ENCODE results near the gene SCG3. TPM values are rescaled to one million over a fixed set of nuclear protein-coding genes. Genes with fewer than 3 reads are reported as not detected.

Gene SCG3
- total and polyA plus RNA-seq, 7 donors, result under 0.01 to 2.1 (median 1.2) TPM

GRCh38 chr15:51738553-51738952 is 57.2 kb downstream of the SCG3 start:
- DNase-seq, result no peak
- H3K27ac ChIP-seq, result peak overlapping the region; percentile 86 to 96 (median 91)
- H3K27me3 ChIP-seq, result no peaks in the 10 kb centered on the region
- no peak overlapping the region for H3K4me3 ChIP-seq
- TF ChIP-seq POLR2AphosphoS5 (IDR thresholded peaks at IDR 0.05) (no peak), CTCF (IDR thresholded peaks at IDR 0.05) (no peak), EP300 (IDR thresholded peaks at IDR 0.05) (no peak)
- intact Hi-C loops (cut with DNase I), result loop anchor here (5.0 kb wide), 1 partner anchor 39 kb away; no protein-coding TSS in a partner anchor
- H3K9me3 ChIP-seq, result no peaks in the 10 kb centered on the region
- peaks cover 0 to 33% (median 21%) of the 10 kb centered on the region in 4 donors for H3K4me1 ChIP-seq
- H3K36me3 ChIP-seq, result no peaks in the 10 kb centered on the region
- 76 to 78% methylated on average over 2 of the region's 2 CpGs for WGBS, 2 donors

GRCh38 chr15:51739061-51739712 is 57.9 kb downstream of the SCG3 start:
- 93 to 96% methylated on average over 2 of the region's 2 CpGs for WGBS, 2 donors
- peak overlapping the region in 1 of 4 donors; percentile 96 for H3K27ac ChIP-seq
- DNase-seq, result no peak
- intact Hi-C loops (cut with DNase I), result loop anchor here (5.0 kb wide), 1 partner anchor 38 kb away; no protein-coding TSS in a partner anchor
- TF ChIP-seq POLR2AphosphoS5 (IDR thresholded peaks at IDR 0.05), result no peak
- TF ChIP-seq EP300 (IDR thresholded peaks at IDR 0.05), result no peak
- TF ChIP-seq POLR2A (IDR thresholded peaks at IDR 0.05), result no peak
- TF ChIP-seq CTCF (IDR thresholded peaks at IDR 0.05), result no peak
- H3K36me3 ChIP-seq, result no peaks in the 10 kb centered on the region
- H3K27me3 ChIP-seq, result no peaks in the 10 kb centered on the region
- H3K4me3 ChIP-seq, result no peak overlapping the region
- H3K4me1 ChIP-seq, result peaks cover 0 to 33% (median 21%) of the 10 kb centered on the region in 4 donors
- H3K9me3 ChIP-seq, result no peaks in the 10 kb centered on the region

GRCh38 chr15:51749307-51749706 is 68.0 kb downstream of the SCG3 start:
- WGBS, 2 donors, result 82 to 93% methylated on average over 5 of the region's 5 CpGs
- Histone ChIP-seq H3K4me3 (no peak overlapping the region), H3K27ac (no peak overlapping the region), H3K36me3 (no peaks in the 10 kb centered on the region), H3K9me3 (no peaks in the 10 kb centered on the region), H3K4me1 (peaks cover 0 to 24% (median 10%) of the 10 kb centered on the region in 4 donors), H3K27me3 (no peaks in the 10 kb centered on the region)
- TF ChIP-seq EP300 (IDR thresholded peaks at IDR 0.05) (no peak), CTCF (IDR thresholded peaks at IDR 0.05) (no peak), POLR2A (IDR thresholded peaks at IDR 0.05) (no peak), POLR2AphosphoS5 (IDR thresholded peaks at IDR 0.05) (no peak)
- DNase-seq, result no peak
- intact Hi-C loops (cut with DNase I), result no loop called here

- TF ChIP-seq CTCF (IDR thresholded peaks at IDR 0.05) (no peak), EP300 (IDR thresholded peaks at IDR 0.05) (no peak), POLR2A (IDR thresholded peaks at IDR 0.05) (no peak), POLR2AphosphoS5 (IDR thresholded peaks at IDR 0.05) (no peak)
- Histone ChIP-seq H3K4me3 (no peak overlapping the region), H3K36me3 (no peaks in the 10 kb centered on the region), H3K4me1 (peaks cover 0 to 24% (median 10%) of the 10 kb centered on the region in 4 donors), H3K27ac (no peak overlapping the region), H3K27me3 (no peaks in the 10 kb centered on the region), H3K9me3 (no peaks in the 10 kb centered on the region)
- intact Hi-C loops (cut with DNase I), result loop anchor here (2.0 kb wide), 1 partner anchor 13 kb away; the partner anchor contains the start of gene LYSMD2
- DNase-seq, result no peak
- WGBS, 2 donors, result 73 to 77% methylated on average over 4 of the region's 4 CpGs
Observed at GRCh38 chr15:51750186-51750585, 68.9 kb downstream of the SCG3 start.
